Upper lobe of right lung (tissue), 1 donor: Measurements from ENCODE around the gene RAPGEF3. TPM values are rescaled to one million over a fixed set of nuclear protein-coding genes. Genes with fewer than 3 reads are reported as not detected.

ENCODE experiments used
- ATAC-seq: fragments of 200-7000 bp; cut with Tn5 transposase; one replicate; pipeline ENCODE4 v1.9.1; 2020; ENCODE audit warnings: mild to moderate bottlenecking, moderate library complexity
- DNase-seq: peaks from one replicate; pipeline ENCODE4 v3.0.0-alpha.2; 2020
- H3K27ac ChIP-seq: fragments of 200-600 bp; one replicate; pipeline ENCODE4 v1.8.0; 2022
- H3K27me3 ChIP-seq: fragments of 200-600 bp; one replicate; pipeline ENCODE4 v1.8.0; 2022; ENCODE audit warnings: mild to moderate bottlenecking
- H3K36me3 ChIP-seq: fragments of 200-600 bp; one replicate; pipeline ENCODE4 v1.8.0; 2022
- H3K4me1 ChIP-seq: fragments of 200-600 bp; one replicate; pipeline ENCODE4 v1.8.0; 2022
- H3K4me3 ChIP-seq: fragments of 200-600 bp; one replicate; pipeline ENCODE4 v1.8.0; 2022; ENCODE audit warnings: mild to moderate bottlenecking
- H3K9me3 ChIP-seq: fragments of 200-600 bp; one replicate; pipeline ENCODE4 v1.8.0; 2022
- CTCF ChIP-seq: fragments of 200-600 bp; IDR thresholded peaks from one replicate; pipeline ENCODE4 v1.8.0; 2022; ENCODE audit warnings: antibody characterized with exemption
- intact Hi-C: fragments of 100-400 bp; cut with DNase I; formaldehyde crosslinking; loops from one replicate; pipeline ENCODE4 v1.11.0; 2022
- total RNA-seq: library from RNA; stranded (reverse); fragmentation: NEBNext Ultra II Directional; extraction: Animal tissue kit (Norgen Biotek cat#: 25700); gene quantifications from one replicate; pipeline ENCODE4 v1.2.1, GENCODE V29; 2021
- donor health status: DM: no; HTN: yes; CAD: no; lungs with severe emphysema.

Gene RAPGEF3
- total RNA-seq, 1 donor from 2014 or later: 69.6 TPM

DNA sequence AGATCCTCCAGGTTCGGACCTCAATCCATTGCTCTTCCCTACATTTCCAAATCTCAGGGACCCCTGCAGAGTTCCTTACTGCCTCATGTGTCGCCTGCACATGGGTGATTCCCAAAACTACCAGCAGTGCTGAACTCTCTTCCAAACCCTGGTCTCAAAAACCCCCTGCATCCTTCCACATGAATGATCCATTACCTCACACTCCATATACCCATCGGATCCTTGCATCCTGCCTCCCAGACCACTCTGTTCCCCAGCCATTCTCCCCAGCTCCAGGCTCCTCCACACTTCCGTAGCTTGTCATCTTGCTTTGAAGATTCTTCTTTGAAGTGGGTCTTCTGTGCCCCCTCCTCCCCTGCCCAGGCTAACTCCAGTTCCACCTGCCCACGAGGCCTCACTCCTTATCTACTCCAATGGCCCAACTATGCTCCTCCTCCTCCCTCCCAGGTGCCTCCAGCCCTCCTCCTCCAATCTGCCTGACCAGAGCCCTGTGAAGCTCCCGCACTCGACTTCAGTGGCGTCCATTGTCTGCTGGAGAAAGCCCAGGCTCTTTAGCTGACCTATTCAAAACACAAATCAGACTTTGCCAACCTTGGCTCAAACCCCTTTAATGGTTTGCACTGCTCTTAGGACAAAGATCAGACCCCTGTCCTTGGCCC, 13.8 kb downstream of the RAPGEF3 start:
- no peak for TF ChIP-seq CTCF
- intact Hi-C loops: no loop called here

GRCh38 chr12:47744005-47744651, 14.6 kb downstream of the RAPGEF3 start:
- no peak overlapping the region for H3K27ac ChIP-seq
- intact Hi-C loops: no loop called here

More for the DNA sequence above, 13.8 kb downstream of the RAPGEF3 start:
- no peaks in the 10 kb centered on the region for H3K27me3 ChIP-seq
- no peaks in the 10 kb centered on the region for H3K9me3 ChIP-seq
- ATAC-seq: no peak
- H3K4me3 ChIP-seq: no peak overlapping the region
- no peak for DNase-seq
- H3K36me3 ChIP-seq: peaks cover 10% of the 10 kb centered on the region
- H3K4me1 ChIP-seq: peaks cover 23% of the 10 kb centered on the region
- no peak overlapping the region for H3K27ac ChIP-seq

DNA sequence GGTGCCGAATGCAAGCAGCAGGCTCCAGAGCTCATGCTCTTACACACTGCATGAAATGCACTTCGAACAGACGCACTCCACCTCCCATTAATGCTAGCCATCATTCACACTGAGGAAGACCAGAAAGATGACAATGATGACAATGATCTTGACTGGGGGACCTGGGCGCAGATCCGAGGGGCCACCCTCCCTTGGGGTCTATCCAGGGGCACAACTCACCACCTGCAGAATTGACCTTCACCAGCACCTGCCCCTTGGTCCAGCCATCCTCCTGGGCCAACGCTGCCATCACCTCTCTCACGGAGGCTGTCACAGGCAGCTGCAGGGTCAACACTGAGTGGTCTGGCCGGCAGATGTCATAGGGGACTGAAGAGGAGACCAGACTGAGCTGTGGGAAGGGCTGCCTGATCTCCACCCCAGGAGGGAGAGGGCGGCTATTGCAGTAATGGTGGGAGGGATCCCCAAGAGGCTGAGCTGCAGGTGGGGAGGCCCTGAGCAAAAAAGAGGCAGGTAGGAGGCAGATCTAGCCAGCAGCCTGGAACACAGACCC, 15.3 kb downstream of the RAPGEF3 start:
- no peak overlapping the region for H3K4me3 ChIP-seq
- TF ChIP-seq CTCF: no peak
- H3K27me3 ChIP-seq: no peaks in the 10 kb centered on the region
- no peaks in the 10 kb centered on the region for H3K9me3 ChIP-seq
- intact Hi-C loops: no loop called here
- no peak for DNase-seq
- H3K4me1 ChIP-seq: peaks cover 27% of the 10 kb centered on the region
- peaks cover 5% of the 10 kb centered on the region for H3K36me3 ChIP-seq
- no peak for ATAC-seq
- no peak overlapping the region for H3K27ac ChIP-seq

More at GRCh38 chr12:47744005-47744651, 14.6 kb downstream of the RAPGEF3 start:
- no peak overlapping the region for H3K4me3 ChIP-seq
- peaks cover 5% of the 10 kb centered on the region for H3K36me3 ChIP-seq
- ATAC-seq (peak; percentile 76), DNase-seq (peak; percentile 81)
- peak; percentile 64 for TF ChIP-seq CTCF
- no peaks in the 10 kb centered on the region for H3K9me3 ChIP-seq
- H3K4me1 ChIP-seq: peaks cover 27% of the 10 kb centered on the region
- no peaks in the 10 kb centered on the region for H3K27me3 ChIP-seq

GRCh38 chr12:47742253-47742825, 16.3 kb downstream of the RAPGEF3 start:
- Histone ChIP-seq H3K27ac (no peak overlapping the region), H3K9me3 (no peaks in the 10 kb centered on the region), H3K36me3 (peaks cover 4% of the 10 kb centered on the region), H3K4me3 (no peak overlapping the region), H3K4me1 (peaks cover 36% of the 10 kb centered on the region), H3K27me3 (no peaks in the 10 kb centered on the region)
- intact Hi-C loops: no loop called here
- peak; percentile 97 for TF ChIP-seq CTCF
- DNase-seq (peak; percentile 85), ATAC-seq (peak; percentile 53)

GRCh38 chr12:47741340-47741703, 17.4 kb downstream of the RAPGEF3 start:
- ATAC-seq (no peak), DNase-seq (peak; percentile 81)
- no peak for TF ChIP-seq CTCF
- intact Hi-C loops: no loop called here
- H3K27me3 ChIP-seq: no peaks in the 10 kb centered on the region
- no peaks in the 10 kb centered on the region for H3K36me3 ChIP-seq
- H3K27ac ChIP-seq: no peak overlapping the region
- peaks cover 46% of the 10 kb centered on the region for H3K4me1 ChIP-seq
- H3K9me3 ChIP-seq: no peaks in the 10 kb centered on the region
- no peak overlapping the region for H3K4me3 ChIP-seq
